ENCODE results near the gene STRADB. TPM values are rescaled to one million over a fixed set of nuclear protein-coding genes. Genes with fewer than 3 reads are reported as not detected.

Gene STRADB
- total RNA-seq, 1 donor from 2014 or later = 30.6 TPM

DNA sequence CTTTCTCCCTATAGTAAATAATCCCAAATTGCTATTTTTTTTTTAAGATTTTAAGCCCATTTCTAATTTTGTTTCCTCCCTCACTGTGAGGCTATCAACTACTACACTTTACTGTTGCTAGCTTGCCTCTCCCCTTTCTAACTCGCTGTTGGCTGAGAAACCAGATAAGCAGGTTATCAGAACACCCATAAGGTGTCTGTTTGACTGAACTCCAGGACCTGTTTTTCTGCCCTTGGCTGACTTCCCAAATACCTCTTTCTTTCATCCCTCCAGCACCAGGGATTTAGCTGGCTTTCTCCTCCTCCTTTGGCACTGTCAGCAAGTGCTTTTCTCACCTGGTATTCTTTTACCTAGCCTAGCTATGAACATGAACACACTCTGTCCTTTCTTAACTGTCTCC lies 11.4 kb upstream of the STRADB start:
- H3K4me3 Mint-ChIP-seq = peak overlapping the region; percentile 72
- TF ChIP-seq, protein P1, sequence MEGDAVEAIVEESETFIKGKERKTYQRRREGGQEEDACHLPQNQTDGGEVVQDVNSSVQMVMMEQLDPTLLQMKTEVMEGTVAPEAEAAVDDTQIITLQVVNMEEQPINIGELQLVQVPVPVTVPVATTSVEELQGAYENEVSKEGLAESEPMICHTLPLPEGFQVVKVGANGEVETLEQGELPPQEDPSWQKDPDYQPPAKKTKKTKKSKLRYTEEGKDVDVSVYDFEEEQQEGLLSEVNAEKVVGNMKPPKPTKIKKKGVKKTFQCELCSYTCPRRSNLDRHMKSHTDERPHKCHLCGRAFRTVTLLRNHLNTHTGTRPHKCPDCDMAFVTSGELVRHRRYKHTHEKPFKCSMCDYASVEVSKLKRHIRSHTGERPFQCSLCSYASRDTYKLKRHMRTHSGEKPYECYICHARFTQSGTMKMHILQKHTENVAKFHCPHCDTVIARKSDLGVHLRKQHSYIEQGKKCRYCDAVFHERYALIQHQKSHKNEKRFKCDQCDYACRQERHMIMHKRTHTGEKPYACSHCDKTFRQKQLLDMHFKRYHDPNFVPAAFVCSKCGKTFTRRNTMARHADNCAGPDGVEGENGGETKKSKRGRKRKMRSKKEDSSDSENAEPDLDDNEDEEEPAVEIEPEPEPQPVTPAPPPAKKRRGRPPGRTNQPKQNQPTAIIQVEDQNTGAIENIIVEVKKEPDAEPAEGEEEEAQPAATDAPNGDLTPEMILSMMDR (conservative IDR thresholded peaks at IDR 0.05) = no peak
- peak overlapping the region; percentile 90 for H3K27ac Mint-ChIP-seq
- DNase-seq (ENCODE audit: extremely low spot score, unreplicated experiment) = no peak
- H3K27me3 Mint-ChIP-seq = no peaks in the 10 kb centered on the region
- peaks cover 17% of the 10 kb centered on the region for H3K4me1 Mint-ChIP-seq (ENCODE audit: unreplicated experiment)
- H3K36me3 Mint-ChIP-seq = peaks cover 3% of the 10 kb centered on the region
- no peaks in the 10 kb centered on the region for H3K9me3 Mint-ChIP-seq

DNA sequence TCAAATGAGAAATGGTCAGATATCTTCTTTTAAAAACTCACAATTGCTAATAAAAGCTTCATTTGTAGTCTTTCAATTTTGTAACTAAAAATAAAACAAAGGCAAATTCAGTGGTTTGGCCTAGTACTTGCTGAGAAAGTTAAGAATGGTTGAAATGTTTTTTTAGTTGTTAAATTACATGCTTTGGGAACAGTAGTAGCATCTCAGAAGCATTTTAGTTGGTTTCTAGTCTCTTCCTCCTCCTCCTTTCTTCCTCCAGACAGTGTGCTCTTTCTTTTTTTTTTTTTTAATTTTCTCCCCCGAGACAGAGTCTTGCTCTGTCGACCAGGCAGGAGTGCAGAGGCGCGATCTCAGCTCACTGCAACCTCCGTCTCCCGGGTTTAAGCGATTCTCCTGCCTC lies 10.1 kb upstream of the STRADB start:
- H3K27ac Mint-ChIP-seq = no peak overlapping the region
- no peak overlapping the region for H3K4me3 Mint-ChIP-seq
- H3K27me3 Mint-ChIP-seq = no peaks in the 10 kb centered on the region
- TF ChIP-seq, protein P1 (conservative IDR thresholded peaks at IDR 0.05) = no peak
- peaks cover 22% of the 10 kb centered on the region for H3K4me1 Mint-ChIP-seq (ENCODE audit: unreplicated experiment)
- H3K9me3 Mint-ChIP-seq = no peaks in the 10 kb centered on the region
- peaks cover under 1% of the 10 kb centered on the region for H3K36me3 Mint-ChIP-seq
- DNase-seq (ENCODE audit: extremely low spot score, unreplicated experiment) = no peak

DNA sequence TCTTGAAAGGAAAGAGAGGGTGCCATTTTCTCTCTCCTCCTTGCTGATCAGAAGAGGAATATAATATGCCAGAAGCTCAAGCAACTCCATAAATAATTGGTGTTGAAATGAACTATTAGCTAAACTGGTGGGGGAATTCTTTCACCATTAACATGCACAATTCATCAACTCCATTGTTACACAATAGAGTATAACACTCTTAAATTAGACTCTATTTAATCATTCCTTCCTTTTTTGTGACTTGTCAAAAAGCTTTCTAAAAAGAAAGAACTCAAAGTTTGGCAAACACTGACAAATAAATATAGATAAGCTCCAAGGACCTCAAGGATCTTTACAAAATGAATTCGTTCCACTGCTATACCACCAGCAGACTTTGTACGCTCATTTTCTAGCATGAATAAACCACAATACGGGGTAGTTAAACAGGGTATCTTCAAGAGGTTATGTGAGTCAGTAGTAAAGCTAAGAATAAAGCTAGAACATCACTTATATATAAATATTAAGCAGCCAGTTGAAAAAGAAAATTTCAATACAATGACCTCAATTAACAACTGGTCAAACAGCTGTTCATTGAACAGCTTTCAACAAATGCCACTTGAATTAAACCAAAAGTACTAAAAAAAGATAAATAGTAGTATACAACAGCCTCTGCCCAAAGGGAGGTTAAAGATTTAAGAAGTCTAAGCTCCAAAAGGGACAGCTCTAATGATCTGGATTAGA lies 6.6 kb upstream of the STRADB start:
- TF ChIP-seq, protein P1 (conservative IDR thresholded peaks at IDR 0.05) = no peak
- no peak overlapping the region for H3K4me3 Mint-ChIP-seq
- no peaks in the 10 kb centered on the region for H3K9me3 Mint-ChIP-seq
- peaks cover 7% of the 10 kb centered on the region for H3K36me3 Mint-ChIP-seq
- DNase-seq (ENCODE audit: extremely low spot score, unreplicated experiment) = no peak
- H3K27ac Mint-ChIP-seq = no peak overlapping the region
- H3K27me3 Mint-ChIP-seq = no peaks in the 10 kb centered on the region
- H3K4me1 Mint-ChIP-seq (ENCODE audit: unreplicated experiment) = peaks cover 23% of the 10 kb centered on the region

DNA sequence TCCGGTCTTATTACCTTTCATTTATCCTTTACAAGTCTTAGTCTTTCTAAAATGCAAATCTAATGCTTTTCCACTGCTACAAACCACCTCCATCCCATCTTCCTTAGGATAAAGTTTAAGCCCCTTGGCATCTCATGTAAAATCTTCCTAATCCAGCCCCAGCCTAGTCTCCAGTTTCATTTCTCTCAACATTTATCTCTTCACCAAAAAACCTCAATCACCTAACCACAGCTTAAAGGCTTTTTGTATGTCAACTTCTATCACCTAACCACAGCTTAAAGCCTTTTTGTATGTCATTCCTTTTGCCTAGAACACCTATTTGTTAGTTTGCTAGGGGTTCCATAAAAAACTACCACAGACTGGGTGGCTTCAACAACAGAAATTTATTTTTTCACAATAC lies 4.5 kb upstream of the STRADB start:
- Mint-ChIP-seq H3K9me3 (no peaks in the 10 kb centered on the region), H3K27me3 (no peaks in the 10 kb centered on the region), H3K36me3 (peaks cover 7% of the 10 kb centered on the region), H3K4me3 (peak overlapping the region; percentile 1), H3K27ac (peak overlapping the region; percentile 17), H3K4me1 (ENCODE audit: unreplicated experiment) (peaks cover 27% of the 10 kb centered on the region)
- TF ChIP-seq, protein P1 (conservative IDR thresholded peaks at IDR 0.05) = no peak
- no peak for DNase-seq (ENCODE audit: extremely low spot score, unreplicated experiment)

DNA sequence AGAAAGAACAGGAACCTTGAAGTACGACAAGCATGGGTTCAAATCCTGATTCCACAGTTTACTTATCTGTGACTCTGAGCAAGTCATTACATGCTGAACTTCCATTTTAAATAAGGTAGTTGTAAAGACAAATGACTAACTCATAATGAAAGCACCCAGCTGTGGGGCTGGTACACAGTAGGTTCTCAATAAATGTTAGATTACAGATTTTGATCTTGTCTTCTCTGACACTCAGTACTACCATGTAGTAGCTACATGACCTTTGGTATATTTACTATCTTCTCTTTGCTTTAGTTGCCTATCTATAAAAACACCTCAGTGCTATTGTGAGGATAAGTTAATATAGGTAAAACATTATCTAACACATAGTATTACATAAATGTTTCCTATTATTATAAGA lies 3.5 kb upstream of the STRADB start:
- Mint-ChIP-seq H3K9me3 (no peaks in the 10 kb centered on the region), H3K4me3 (peak overlapping the region; percentile 85), H3K27me3 (no peaks in the 10 kb centered on the region), H3K27ac (peak overlapping the region; percentile 94), H3K4me1 (ENCODE audit: unreplicated experiment) (peaks cover 36% of the 10 kb centered on the region), H3K36me3 (peaks cover 7% of the 10 kb centered on the region)
- no peak for DNase-seq (ENCODE audit: extremely low spot score, unreplicated experiment)
- TF ChIP-seq, protein P1 (conservative IDR thresholded peaks at IDR 0.05) = no peak
